NCI-H2029 (cell line): ENCODE results near the gene ZNF3.

Experiments
- DNase-seq: peaks from one replicate; lab custom pipeline; 2025; lab: John Stamatoyannopoulos, UW

Gene ZNF3

GRCh38 chr7:100081535-100082102 is at the start of gene ZNF3:
Gene ZNF3 (minus strand): TSS chr7:100081723. CDS start chr7:100077357, 4,366 bp downstream.
- DNase-seq, result peak; percentile 98

DNA sequence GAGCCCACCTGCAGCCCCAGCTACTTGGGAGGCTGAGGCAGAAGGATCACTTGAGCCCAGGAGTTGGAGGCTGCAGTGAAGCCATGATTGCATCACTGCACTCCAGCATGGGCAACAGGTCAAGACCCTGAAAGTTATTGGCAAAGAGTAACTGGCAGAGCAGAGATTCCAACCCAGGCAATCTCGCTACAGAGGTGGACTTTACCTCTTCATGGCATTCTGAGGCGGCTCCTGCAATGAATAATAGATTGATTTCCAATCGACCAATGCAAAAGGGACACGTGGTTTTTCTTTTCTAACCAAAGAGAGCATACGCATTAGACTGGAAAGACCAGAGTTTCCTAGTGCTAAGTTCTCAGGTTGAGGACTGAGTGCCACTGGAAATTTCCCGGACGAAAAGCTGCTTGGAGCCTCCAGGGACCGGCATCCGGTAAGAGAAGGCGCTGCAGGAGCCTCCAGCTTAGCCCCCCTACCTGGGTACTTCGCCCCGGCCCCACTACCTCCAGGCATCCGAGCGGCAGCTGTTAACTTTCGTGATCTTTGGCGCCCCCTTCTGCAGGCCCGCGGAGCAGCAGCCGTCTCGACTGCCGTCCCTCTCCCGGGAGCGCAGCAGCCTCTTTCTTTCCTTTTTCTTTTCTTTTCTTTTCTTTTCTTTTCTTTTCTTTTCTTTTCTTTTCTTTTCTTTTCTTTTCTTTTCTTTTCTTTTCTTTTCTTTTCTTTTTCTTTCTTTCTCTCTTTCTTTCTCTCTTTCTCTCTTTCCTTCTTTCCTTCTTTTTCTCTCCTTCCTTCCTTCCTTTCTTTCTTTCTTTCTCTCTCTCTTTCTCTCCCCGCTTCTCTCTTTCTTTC is 49.3 kb upstream of the ZNF3 start:
- peak; percentile 68 for DNase-seq

DNA sequence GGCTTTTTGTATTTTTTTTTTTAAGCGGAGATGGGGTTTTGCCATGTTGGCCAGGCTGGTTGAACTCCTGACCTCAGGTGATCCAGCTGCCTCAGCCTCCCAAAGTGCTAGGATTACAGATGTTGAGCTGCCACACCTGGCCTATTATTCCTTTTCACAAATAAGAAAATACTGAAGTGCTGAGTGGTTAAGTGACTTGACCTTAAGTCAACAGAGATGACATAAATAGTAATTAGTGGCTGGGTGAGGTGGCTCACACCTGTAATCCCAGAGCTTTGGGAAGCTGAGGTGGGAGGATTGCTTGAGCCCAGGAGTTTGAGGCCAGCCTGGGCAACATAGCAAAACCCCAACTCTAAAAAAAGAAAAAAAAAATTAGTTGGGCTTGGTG is 48.7 kb upstream of the ZNF3 start:
- peak; percentile 80 for DNase-seq

GRCh38 chr7:100128637-100128963 is 47.1 kb upstream of the ZNF3 start:
- DNase-seq, result no peak

- peak; percentile 30 for DNase-seq
Observed at GRCh38 chr7:100127866-100128636, 46.5 kb upstream of the ZNF3 start.

DNA sequence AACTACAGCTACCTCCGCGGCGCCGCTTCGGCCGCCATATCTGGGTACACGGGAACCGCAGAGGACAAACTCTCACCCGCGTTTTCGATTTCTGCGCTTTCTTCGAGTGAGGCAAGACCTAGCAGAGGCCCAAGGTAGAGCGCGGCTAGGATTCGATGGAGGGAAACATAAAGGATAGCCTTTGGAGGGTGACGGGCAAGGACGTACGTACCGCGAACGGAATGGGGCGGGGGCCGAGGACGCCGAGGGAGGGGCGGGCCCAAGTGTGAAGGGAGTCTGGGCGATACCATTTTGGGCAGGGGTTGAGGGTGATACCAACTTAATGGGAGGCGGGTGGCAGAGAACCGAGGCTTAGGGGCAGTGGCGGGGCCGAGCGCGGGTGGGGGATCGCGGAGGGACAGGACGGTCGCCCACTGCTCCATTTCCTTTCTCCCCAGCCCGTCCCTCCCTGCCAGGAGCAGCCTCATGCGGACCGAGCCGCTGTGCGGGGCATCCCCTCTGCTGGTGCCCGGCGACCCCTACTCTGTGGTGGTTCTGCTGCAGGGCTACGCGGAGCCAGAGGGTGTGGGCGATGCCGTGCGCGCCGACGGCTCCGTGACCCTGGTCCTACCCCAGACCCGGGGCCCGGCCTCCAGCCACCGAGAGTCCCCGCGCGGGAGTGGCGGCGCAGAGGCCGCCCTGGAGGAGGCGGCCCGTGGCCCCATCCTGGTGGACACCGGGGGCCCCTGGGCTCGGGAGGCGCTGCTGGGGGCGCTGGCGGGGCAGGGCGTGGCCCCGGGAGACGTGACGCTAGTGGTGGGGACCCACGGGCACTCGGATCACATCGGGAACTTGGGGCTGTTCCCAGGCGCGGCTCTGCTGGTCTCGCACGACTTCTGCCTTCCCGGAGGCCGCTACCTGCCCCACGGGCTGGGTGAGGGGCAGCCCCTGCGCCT is 45.7 kb upstream of the ZNF3 start, which contains the start of gene MBLAC1:
TSS of gene MBLAC1 (plus strand) at position 37 of the 935 bp plus-strand sequence. CDS start at position 466, 429 bp downstream.
- DNase-seq, result peak; percentile 92

DNA sequence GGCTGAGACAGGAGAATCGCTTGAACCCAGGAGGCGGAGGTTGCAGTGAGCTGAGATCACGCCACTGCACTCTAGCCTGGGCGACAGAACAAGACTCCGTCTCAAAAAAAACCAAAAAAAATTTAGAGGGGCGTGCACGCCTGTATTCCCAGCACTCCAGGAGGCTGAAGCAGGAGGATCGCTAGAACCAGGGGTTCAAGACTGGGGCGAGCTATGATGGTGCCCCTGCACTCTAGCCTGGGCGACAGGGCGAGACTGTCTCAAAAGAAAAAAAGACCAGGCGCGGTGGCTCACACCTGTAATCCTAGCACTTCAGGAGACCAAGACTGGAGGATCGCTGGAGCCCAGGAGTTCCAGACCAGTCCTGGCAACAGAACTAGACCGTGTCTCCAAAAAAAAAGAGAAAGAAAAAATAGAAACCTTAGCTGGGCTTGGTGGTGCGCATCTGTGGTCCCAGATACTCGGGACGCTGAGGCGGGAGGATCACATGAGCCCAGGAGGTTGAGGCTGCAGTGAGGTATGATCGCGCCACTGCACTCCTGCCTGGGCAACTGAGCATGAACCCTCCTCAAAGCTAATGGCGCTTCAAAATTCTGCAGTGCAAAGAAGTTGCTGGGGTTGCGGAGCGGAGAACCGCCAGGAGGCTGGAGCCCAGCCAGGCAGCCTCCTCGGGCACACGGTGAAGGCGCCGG is 44.9 kb upstream of the ZNF3 start:
- DNase-seq, result no peak

DNA sequence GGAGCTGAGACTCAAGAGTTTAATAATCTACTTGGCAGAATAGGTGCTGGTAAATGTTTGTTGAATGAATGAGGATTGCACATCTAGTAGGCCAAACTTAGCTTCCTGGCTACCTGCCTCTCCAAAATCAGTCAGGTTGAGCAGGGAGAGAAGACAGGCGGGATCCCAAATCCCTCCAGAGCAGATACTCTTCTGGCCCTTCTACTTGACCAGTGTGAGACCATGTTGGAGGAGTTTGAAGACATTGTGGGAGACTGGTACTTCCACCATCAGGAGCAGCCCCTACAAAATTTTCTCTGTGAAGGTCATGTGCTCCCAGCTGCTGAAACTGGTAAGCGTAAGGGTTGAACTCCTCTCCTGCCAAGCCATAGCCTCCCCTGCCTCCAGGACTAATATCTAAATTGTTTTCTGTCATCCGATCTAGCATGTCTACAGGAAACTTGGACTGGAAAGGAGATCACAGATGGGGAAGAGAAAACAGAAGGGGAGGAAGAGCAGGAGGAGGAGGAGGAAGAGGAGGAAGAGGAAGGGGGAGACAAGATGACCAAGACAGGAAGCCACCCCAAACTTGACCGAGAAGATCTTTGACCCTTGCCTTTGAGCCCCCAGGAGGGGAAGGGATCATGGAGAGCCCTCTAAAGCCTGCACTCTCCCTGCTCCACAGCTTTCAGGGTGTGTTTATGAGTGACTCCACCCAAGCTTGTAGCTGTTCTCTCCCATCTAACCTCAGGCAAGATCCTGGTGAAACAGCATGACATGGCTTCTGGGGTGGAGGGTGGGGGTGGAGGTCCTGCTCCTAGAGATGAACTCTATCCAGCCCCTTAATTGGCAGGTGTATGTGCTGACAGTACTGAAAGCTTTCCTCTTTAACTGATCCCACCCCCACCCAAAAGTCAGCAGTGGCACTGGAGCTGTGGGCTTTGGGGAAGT is 43.0 kb upstream of the ZNF3 start:
- no peak for DNase-seq

DNA sequence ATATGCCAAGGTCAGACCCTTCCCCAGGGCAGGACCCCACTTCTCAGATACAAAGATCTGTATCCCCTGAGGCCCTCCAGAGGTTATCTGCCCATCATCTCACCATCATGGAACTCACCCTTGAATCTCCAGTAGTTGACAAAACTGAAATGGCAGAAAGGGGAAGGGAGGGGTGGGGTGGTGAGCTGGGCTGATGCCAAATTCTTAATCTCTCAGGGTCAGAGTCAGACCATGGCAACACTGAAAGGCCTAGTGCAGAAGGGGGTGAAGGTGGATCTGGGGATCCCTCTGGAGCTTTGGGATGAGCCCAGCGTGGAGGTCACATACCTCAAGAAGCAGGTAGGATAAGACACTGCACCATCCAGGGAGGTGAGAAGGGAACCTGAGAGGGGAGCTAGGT is 41.0 kb upstream of the ZNF3 start:
- DNase-seq, result no peak

DNA sequence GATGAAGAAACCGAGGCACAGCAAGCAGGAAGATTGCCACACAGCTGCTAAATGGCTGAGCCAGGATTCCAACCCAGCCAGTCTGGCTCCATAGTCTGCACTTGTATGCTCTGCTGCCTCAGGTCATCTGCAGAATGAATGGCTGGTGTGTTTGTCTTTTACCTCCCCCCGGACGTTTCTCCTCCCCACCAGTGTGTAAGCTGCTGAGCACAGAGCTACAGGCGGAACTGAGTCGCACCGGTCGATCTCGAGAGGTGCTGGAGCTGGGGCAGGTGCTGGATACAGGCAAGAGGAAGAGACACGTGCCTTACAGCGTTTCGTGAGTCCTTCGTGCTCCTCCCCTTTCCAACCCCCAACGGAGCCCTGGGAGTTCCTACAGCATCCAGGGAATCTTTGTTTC is 40.5 kb upstream of the ZNF3 start:
- DNase-seq, result peak; percentile 98

- no peak for DNase-seq
Observed at GRCh38 chr7:100120733-100121036, 39.2 kb upstream of the ZNF3 start.

- DNase-seq, result peak; percentile 23
Observed at GRCh38 chr7:100119970-100120732, 38.6 kb upstream of the ZNF3 start.

DNA sequence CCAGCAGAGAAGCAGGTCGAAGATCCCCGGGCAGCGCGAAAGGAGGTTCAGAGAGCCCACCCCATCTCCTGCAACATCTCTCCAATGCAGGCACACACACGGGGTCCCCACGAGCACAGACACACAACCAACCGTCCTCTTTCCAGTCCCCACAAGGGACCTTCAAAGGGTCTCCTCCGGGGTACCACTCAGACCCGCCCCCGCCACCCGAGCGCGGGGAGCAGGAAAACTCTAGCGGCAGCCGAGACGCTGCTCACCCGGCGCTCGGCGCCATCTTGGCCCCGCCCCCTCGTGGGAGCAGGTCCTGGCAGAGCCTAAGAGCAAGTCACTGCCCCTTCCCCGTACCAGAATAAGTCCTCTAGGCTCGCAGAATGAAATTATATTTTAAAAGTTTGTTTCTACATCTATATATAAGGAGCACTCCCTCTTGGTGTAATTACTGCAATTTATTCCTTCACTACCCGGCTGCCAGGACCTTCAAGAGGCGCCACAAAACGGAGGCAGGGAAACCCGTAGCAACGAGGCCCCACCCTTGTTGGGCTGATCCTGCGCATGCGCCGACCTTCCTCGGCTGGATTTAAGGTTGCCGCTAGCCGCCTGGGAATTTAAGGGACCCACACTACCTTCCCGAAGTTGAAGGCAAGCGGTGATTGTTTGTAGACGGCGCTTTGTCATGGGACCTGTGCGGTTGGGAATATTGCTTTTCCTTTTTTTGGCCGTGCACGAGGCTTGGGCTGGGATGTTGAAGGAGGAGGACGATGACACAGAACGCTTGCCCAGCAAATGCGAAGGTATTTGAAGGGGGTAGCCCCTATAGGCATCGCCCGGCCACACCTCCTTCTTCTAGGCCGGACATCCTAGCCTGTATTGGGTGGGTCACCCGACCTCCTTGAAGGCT is 37.8 kb upstream of the ZNF3 start, which contains the start of the genes CNPY4 and TAF6:
TSS of gene CNPY4 (plus strand) at position 563 of the 898 bp plus-strand sequence. CDS start at position 674, 111 bp downstream.
TSS of gene TAF6 (minus strand) at position 287 of the 898 bp plus-strand sequence. CDS start 5,149 bp downstream, outside the sequence.
- DNase-seq, result peak; percentile 91

DNA sequence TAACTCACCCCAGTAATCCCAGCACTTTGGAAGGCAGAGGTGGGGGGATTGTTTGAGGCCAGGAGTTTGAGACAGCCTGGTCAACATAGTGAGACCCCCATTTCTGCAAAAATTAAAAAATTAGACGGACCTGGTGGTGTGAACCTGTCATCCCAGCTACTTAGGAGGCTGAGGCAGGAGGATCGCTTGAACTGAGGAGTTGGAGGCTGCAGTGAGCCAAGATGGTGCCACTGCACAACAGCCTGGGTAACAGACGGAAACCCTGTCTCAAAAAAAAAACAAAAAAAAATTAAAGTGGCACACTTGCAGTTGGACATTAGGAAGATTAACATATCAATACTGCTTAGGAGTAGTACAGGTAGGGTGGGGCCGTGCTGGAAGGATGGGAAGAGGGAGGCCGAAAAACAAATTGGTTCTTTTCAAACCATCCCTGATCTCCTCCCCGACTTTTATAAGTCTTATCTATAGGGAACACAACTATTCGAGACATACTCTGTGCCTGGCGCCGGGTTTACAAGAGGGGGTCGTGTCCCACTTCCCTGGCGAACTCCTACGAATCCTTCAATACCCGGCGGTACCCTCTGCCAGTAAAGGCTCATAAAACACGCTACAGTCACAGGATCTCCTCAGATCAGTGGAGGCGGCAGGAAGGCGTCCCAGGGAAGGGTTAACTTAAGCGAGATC is 37.0 kb upstream of the ZNF3 start:
- DNase-seq, result no peak

DNA sequence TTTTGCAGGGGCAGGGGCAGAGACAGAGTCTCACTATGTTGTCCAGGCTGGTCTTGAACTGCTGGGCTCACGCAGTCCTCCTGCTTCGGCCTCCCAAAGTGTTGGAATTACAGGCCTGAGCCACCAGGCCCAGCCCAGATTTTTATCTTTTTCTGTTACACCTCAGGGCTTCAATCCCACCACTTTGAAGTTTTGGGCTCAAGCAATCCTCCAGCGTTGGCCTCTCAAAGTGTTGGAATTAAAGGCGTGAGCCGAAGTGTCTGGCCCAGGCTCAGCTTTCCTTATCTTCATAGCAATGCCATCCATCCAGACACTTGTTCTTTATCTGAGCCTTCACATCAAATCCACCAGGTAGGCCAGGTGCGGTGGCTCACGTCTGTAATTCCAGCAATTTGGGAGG is 33.5 kb upstream of the ZNF3 start:
- DNase-seq, result no peak

DNA sequence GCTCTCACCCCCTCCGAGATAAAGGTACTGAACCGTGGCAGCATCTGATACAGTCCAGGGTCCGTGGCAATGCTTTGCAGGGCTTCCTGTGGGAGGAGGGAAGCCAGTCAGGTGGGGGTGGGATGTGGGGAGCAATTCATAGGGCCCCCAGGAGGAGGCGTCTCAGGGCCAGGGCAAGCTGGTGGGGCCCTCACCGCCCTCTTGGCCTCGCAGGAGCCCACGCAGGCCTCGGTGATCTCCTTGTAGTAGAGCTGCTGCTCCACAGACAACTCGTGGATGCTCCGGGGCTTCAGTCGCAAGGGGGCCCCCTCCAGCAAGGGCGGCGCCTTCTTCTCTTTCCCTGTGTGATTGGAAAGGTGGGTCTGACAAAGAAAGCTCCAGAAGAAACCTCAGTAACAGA is 30.4 kb upstream of the ZNF3 start:
- DNase-seq, result no peak

- DNase-seq, result no peak
Observed at GRCh38 chr7:100111156-100111555, 29.6 kb upstream of the ZNF3 start.
